Effector memory CD4-positive, alpha-beta T cell (primary cell): Measurements from ENCODE around the gene PLEKHM1.
"Not testable (repeated sequence)": the region's sequence is repeated elsewhere in the genome, so short reads cannot be mapped to it uniquely, and the experiment has no call there.

Source experiments
- DNase-seq, 3 donors: peaks; one replicate each; pipeline ENCODE4 v3.0.0-alpha.2; 2020
- H3K27ac ChIP-seq: 2 replicates; pipeline ENCODE4 v1.7.0; 2013; ENCODE audit warnings: mild to moderate bottlenecking, low read length, moderate library complexity; ENCODE audit not compliant: insufficient read depth, poor library complexity, severe bottlenecking
- H3K27me3 ChIP-seq: replicated peaks from 2 replicates; pipeline ENCODE4 v1.7.0; 2013; ENCODE audit warnings: mild to moderate bottlenecking, low read length; ENCODE audit not compliant: insufficient read depth, control insufficient read depth, poor library complexity, severe bottlenecking
- H3K36me3 ChIP-seq: 2 replicates; pipeline ENCODE4 v1.7.0; 2013; ENCODE audit warnings: mild to moderate bottlenecking, low read length, moderate library complexity; ENCODE audit not compliant: control insufficient read depth, insufficient read depth
- H3K4me1 ChIP-seq: 2 replicates; pipeline ENCODE4 v1.7.0; 2013; ENCODE audit warnings: low read length, mild to moderate bottlenecking; ENCODE audit not compliant: control insufficient read depth, insufficient read depth, poor library complexity, severe bottlenecking
- H3K4me3 ChIP-seq: 2 replicates; pipeline ENCODE4 v1.7.0; 2013; ENCODE audit warnings: low read length, low read depth, mild to moderate bottlenecking; ENCODE audit not compliant: insufficient read depth, poor library complexity, severe bottlenecking
- H3K9me3 ChIP-seq: 2 replicates; pipeline ENCODE4 v1.7.0; 2013; ENCODE audit warnings: mild to moderate bottlenecking, low read length, moderate library complexity; ENCODE audit not compliant: control insufficient read depth

The PLEKHM1 gene

DNA sequence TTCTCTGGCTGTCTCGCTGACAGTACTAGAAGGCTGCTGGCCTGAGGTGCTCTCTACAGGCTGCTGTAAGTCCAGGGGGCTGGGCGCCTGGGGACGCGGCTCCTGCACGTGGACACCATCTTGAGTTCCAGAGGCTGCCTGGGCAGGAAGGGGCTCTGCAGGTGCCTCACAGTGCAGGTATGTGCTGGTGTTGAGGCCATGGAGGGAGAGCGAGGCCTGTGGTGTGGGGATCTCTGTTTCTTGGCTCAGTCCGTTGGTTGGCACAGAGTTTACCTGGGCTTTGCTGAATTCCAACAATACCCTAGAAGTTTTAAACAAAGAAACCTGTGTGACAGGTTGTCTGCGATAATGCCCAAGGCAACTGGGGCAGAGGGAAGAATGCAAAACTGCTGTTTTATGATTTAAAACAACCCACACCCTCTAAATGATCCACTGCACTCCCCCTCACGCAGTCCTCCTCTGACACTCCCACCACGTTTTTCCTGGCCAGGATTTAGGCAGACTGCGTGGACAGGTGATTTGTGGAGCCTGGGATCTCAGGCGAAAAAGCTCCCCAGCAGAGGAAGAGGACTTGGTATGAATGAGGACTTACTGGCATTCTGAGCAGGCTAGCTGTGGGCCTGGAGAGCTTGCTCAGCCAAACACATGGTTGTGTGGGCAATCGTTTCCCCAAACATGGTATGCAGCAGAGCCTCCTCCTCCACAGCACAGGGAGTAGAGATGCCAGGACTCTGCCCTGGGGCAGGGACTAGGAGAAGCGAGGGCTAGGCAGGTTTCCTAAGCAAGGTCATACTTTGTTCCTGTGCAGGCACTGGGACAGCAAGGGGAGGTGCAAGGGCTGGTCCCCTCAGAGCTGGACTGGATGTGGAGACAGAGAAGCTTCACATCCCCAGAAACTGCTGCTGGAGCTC is 22.0 kb downstream of the PLEKHM1 start:
- DNase-seq, H3K27ac ChIP-seq: not testable (repeated sequence)

DNA sequence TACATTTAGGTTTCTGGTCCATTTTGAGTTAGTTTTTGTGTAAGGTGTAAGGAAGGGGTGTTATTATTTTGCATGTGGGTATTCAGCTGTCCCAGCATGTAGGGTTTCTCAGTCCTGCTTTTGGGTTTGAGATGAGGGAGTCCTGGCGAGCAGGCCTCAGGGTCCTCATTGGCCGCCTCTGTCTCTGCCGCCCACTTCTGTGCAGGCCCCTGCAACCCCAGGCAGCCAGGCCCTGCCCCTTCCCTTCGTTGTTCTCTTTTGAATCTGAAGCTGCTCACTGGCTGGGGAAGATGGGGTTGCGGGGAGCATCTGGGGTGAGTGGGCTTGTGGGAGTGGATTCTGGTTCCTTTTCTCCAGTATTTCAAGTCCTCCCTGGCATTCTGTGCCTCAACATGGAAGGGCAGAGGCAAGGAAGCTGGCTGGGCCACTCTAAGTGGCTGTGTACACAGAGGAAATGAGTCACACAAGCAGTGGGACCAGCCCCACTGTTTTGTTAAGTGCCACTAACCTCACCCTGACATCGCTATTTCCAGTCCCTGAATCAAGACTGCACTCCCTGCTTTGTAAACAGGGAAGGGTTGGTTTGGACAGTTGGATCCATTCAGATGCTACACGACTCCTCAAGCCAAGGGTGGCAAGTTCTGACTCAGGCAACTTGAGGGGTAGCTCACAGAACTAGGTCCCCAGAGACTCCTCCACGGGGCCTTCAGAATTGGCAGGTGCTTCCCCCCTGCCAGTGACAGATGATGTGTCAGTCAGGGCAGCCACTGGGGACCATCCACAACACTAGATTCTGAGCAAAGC is 28.8 kb downstream of the PLEKHM1 start:
- H3K27ac ChIP-seq, H3K4me1 ChIP-seq, H3K9me3 ChIP-seq, DNase-seq, H3K36me3 ChIP-seq, H3K27me3 ChIP-seq, H3K4me3 ChIP-seq: not testable (repeated sequence)

More for the DNA sequence above, 22.0 kb downstream of the PLEKHM1 start:
- not testable (repeated sequence) for H3K27me3 ChIP-seq, H3K4me3 ChIP-seq, H3K9me3 ChIP-seq, H3K36me3 ChIP-seq, H3K4me1 ChIP-seq

DNA sequence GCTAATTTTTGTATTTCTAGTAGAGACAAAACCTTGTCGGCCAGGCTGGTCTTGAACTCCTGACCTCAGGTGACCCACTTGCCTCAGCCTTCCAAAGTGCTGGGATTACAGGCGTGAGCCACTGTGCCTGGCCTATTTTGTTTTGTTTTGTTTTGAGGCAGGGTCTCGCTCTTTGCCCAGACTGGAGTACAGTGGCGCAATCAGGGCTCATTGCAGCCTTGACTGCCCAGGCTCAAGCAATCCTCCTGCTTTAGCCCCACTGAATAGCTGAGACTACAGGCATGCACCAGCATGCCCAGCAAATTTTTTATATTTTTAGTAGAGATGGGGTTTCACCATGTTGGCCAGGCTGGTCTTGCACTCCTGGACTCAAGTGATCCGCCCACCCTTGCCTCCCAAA is 30.1 kb downstream of the PLEKHM1 start:
- H3K9me3 ChIP-seq, H3K27ac ChIP-seq, H3K27me3 ChIP-seq, DNase-seq, H3K4me1 ChIP-seq, H3K4me3 ChIP-seq, H3K36me3 ChIP-seq: not testable (repeated sequence)

DNA sequence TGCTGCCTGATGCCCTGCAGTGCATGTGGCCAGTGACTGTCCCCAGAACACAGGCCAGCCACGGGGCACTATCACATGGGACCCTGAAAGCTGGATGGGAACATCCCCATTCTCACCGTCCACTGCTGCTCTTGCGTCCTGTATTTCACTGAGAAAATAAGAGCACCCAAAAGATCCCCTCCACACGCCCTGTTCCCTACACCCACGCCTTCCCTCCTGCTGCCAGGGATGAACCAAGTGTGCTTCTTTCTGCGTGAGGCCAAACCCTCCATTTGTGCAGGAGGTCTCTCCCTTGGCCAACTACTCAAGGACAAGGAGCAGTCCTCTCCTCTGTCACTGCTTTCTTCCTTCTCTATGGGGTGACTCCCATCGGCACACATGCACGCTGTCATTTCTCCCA is 36.2 kb downstream of the PLEKHM1 start:
- not testable (repeated sequence) for H3K4me1 ChIP-seq, H3K9me3 ChIP-seq, H3K27me3 ChIP-seq, H3K4me3 ChIP-seq, H3K27ac ChIP-seq, H3K36me3 ChIP-seq, DNase-seq

DNA sequence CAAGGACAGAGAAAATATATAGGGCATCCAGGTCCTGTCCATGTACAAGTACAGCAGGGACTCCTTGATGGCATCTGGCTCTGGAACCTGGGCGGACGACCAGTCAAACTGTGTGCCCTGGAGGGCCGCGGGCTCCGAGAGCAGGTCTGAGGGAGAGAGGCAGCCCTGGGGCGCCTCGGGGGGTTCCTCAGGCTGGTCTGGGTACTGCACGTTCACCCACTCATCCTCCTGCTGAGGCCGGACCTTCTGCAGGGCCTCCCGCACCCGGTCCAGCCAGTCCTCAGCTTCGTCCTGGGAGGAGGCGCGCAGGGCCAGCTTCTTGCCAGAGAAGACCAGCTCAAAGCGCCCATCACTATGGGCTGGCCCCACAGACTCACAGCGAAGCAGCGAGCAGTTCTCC is 36.8 kb downstream of the PLEKHM1 start:
- H3K9me3 ChIP-seq, H3K27me3 ChIP-seq, DNase-seq, H3K4me3 ChIP-seq, H3K36me3 ChIP-seq, H3K4me1 ChIP-seq, H3K27ac ChIP-seq: not testable (repeated sequence)

DNA sequence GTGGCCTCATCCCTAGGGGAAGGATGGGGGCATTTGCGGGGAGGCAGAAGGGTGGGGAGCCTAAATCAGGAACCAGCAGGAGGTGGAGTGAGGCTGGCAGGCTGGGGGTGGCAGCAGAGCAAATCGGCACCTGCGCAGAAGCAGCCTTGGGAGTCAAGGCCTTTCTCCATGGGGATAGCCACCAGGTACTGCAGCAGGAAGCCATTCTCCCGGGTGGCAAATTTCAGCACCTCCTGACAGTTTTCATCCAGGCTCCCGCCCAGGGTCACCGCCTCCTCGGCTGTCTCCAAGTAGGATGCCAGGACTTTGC is 37.3 kb downstream of the PLEKHM1 start:
- H3K4me3 ChIP-seq, H3K27me3 ChIP-seq, H3K9me3 ChIP-seq, H3K27ac ChIP-seq, H3K36me3 ChIP-seq, H3K4me1 ChIP-seq, DNase-seq: not testable (repeated sequence)

DNA sequence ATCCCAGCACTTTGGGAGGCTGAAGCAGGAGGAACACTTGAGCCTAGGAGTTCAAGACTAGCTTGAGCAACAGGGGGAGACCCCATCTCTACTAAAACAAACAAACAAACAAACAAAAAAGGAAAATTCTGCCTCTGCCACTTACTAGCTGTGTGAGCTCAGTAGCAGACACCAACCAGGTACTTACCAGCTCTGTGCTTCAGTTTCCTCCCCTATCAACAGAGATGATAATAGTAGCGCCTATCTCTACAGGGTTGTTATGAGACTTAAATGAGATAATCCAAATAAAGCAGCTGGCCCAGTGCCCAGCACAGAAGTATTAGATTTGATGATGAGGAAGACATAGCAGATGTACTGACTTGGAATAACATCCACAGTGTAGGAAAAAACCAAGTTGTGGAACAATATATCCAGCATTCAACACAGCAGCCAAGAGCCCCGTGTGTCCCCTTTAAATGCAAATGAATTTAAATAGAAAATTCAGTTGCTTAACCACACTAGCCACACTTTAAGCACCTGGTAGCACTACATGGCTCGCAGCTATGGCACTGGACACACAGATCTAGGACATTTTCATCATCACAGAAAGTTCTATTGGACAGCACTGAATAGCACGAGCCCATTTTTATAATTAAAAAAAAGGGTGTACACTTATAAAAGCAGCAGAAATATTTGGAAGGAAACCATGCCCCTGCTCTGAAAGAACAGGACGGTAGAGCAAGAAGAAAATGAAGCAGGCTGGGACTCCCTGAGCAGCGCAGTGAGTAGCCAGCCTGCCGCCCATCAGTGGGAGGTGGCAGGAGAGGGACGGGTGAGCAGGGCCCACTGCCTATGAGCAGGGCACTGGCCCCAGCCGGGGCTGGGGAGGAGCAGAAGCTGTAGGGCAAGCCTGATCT is 37.9 kb downstream of the PLEKHM1 start:
- H3K4me3 ChIP-seq, H3K9me3 ChIP-seq, H3K4me1 ChIP-seq, H3K36me3 ChIP-seq, H3K27ac ChIP-seq, H3K27me3 ChIP-seq, DNase-seq: not testable (repeated sequence)

DNA sequence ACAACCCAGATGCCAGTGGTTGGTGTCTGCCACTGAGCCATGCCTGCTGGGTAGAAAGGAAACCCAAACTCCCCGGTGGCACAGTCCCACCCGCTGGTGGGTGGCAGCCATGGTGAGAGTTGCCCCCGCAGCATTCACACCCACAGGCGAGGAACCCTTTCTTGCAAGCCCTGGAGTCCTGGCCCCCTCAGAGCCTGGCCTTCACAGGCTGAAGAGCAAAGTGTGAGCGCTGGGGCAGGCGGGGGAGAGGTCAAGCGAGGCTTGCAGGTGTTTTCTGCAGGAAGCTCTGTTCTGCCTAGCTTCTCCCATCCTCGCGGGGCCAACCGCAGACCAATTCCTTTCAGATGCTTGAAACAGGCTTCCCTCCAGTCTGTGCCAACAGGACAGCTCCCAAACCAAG is 38.9 kb downstream of the PLEKHM1 start:
- H3K4me1 ChIP-seq, H3K4me3 ChIP-seq, H3K36me3 ChIP-seq, H3K9me3 ChIP-seq, DNase-seq, H3K27me3 ChIP-seq, H3K27ac ChIP-seq: not testable (repeated sequence)

DNA sequence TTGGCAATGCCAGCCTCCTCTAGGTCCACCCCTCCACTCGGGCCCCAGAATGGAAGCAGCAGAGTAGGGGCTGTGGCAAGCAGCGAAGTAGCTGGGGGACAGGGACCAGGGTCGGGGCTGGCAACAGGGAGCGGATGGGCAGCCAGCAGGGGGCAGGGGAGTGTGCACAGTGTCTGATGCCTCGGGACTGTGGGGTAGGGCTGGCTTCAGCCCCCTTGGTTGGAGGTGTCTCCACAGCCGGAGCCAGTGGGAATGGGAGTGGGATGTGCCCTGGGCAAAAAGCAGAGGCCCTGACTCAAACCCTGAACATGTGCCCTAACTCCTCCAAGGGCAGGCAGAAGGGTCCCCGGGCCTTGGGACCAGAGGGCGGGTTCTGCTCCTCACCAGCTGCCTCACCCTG is 39.4 kb downstream of the PLEKHM1 start:
- H3K27ac ChIP-seq = no peak overlapping the region
- H3K4me3 ChIP-seq = no peak overlapping the region
- no peaks in the 10 kb centered on the region for H3K4me1 ChIP-seq
- H3K9me3 ChIP-seq = no peaks in the 10 kb centered on the region
- H3K36me3 ChIP-seq = no peaks in the 10 kb centered on the region
- DNase-seq = no peak
- H3K27me3 ChIP-seq = no peaks in the 10 kb centered on the region
